Measurements from ENCODE around the gene MICAL3. TPM values are rescaled to one million over a fixed set of nuclear protein-coding genes. Genes with fewer than 3 reads are reported as not detected.

The MICAL3 gene
- total and polyA plus RNA-seq, 7 donors, result 9.6 to 94.2 (median 35.0) TPM

GRCh38 chr22:17778412-17778976 lies 245.9 kb downstream of the MICAL3 start:
- no peaks in the 10 kb centered on the region for H3K27me3 ChIP-seq
- intact Hi-C loops (cut with DNase I), result no loop called here
- TF ChIP-seq CTCF (IDR thresholded peaks at IDR 0.05), result no peak
- TF ChIP-seq EP300 (IDR thresholded peaks at IDR 0.05), result no peak
- TF ChIP-seq POLR2A (IDR thresholded peaks at IDR 0.05), result no peak
- TF ChIP-seq POLR2AphosphoS5 (IDR thresholded peaks at IDR 0.05), result no peak
- DNase-seq, result no peak
- H3K4me3 ChIP-seq, result no peak overlapping the region
- H3K9me3 ChIP-seq, result no peaks in the 10 kb centered on the region
- peaks cover 0 to 30% (median 20%) of the 10 kb centered on the region in 4 donors for H3K4me1 ChIP-seq
- 96 to 97% methylated on average over 23 of the region's 23 CpGs for WGBS, 2 donors
- H3K36me3 ChIP-seq, result no peaks in the 10 kb centered on the region
- H3K27ac ChIP-seq, result no peak overlapping the region

- intact Hi-C loops (cut with DNase I), result no loop called here
- H3K4me1 ChIP-seq, result peaks cover 0 to 35% (median 26%) of the 10 kb centered on the region in 4 donors
- WGBS, 2 donors, result 69 to 81% methylated on average over 6 of the region's 6 CpGs
- TF ChIP-seq POLR2A (IDR thresholded peaks at IDR 0.05) (no peak), EP300 (IDR thresholded peaks at IDR 0.05) (no peak), POLR2AphosphoS5 (IDR thresholded peaks at IDR 0.05) (no peak), CTCF (IDR thresholded peaks at IDR 0.05) (no peak)
- peak overlapping the region; percentile 17 to 39 (median 24) for H3K27ac ChIP-seq
- peak overlapping the region in 3 of 4 donors; percentile 14 to 29 (median 23) for H3K4me3 ChIP-seq
- no peaks in the 10 kb centered on the region for H3K36me3 ChIP-seq
- H3K9me3 ChIP-seq, result no peaks in the 10 kb centered on the region
- DNase-seq, result no peak
- H3K27me3 ChIP-seq, result no peaks in the 10 kb centered on the region
These were observed 246.7 kb downstream of the MICAL3 start for GRCh38 chr22:17777717-17778044.

GRCh38 chr22:17777005-17777716 lies 247.2 kb downstream of the MICAL3 start:
- Histone ChIP-seq H3K27me3 (no peaks in the 10 kb centered on the region), H3K4me1 (peaks cover 0 to 37% (median 28%) of the 10 kb centered on the region in 4 donors), H3K9me3 (no peaks in the 10 kb centered on the region), H3K27ac (peak overlapping the region; percentile 17 to 39 (median 24)), H3K36me3 (no peaks in the 10 kb centered on the region), H3K4me3 (peak overlapping the region in 3 of 4 donors; percentile 14 to 29 (median 23))
- WGBS, 2 donors, result 49 to 79% methylated on average over 27 of the region's 27 CpGs
- TF ChIP-seq POLR2A (IDR thresholded peaks at IDR 0.05) (no peak), POLR2AphosphoS5 (IDR thresholded peaks at IDR 0.05) (no peak), CTCF (IDR thresholded peaks at IDR 0.05) (no peak), EP300 (IDR thresholded peaks at IDR 0.05) (no peak)
- intact Hi-C loops (cut with DNase I), result no loop called here
- peak; percentile 61 for DNase-seq

GRCh38 chr22:17775781-17776465 lies 248.4 kb downstream of the MICAL3 start:
- H3K27ac ChIP-seq, result no peak overlapping the region
- no peak overlapping the region for H3K4me3 ChIP-seq
- H3K9me3 ChIP-seq, result no peaks in the 10 kb centered on the region
- no peaks in the 10 kb centered on the region for H3K36me3 ChIP-seq
- TF ChIP-seq CTCF (IDR thresholded peaks at IDR 0.05) (no peak), POLR2AphosphoS5 (IDR thresholded peaks at IDR 0.05) (no peak), POLR2A (IDR thresholded peaks at IDR 0.05) (no peak), EP300 (IDR thresholded peaks at IDR 0.05) (no peak)
- H3K27me3 ChIP-seq, result no peaks in the 10 kb centered on the region
- no peak for DNase-seq
- WGBS, 2 donors, result 81 to 88% methylated on average over 10 of the region's 10 CpGs
- H3K4me1 ChIP-seq, result peaks cover 0 to 25% (median 17%) of the 10 kb centered on the region in 4 donors
- intact Hi-C loops (cut with DNase I), result no loop called here
